NCI-H2196 treated with DMSO at 0.1 percent for 48 hours (cell line): ENCODE results near the gene SLX4IP.

Experiments used
- DNase-seq: peaks from one replicate; lab custom pipeline; 2025; ENCODE audit not compliant: unreplicated experiment; lab: John Stamatoyannopoulos, UW

The SLX4IP gene

DNA sequence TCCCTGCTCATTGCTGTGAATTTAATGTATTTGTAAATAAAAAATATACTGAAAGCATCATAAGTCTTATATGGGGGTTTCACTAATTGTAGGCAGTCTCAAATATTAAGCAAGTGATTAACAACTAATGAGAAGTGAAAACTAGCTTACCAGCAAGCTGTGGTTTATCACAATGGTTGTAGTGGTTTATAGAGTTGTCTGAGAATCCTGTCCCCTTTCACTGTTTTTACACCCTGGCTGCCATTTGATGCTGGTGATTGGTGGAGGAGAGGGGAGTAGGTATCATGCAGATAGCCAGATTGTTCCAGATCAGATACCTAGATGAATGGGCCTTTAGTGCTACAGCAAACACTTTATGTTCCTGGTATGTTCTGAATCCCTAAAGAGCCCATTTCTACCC lies 7.1 kb upstream of the SLX4IP start:
- no peak for DNase-seq

DNA sequence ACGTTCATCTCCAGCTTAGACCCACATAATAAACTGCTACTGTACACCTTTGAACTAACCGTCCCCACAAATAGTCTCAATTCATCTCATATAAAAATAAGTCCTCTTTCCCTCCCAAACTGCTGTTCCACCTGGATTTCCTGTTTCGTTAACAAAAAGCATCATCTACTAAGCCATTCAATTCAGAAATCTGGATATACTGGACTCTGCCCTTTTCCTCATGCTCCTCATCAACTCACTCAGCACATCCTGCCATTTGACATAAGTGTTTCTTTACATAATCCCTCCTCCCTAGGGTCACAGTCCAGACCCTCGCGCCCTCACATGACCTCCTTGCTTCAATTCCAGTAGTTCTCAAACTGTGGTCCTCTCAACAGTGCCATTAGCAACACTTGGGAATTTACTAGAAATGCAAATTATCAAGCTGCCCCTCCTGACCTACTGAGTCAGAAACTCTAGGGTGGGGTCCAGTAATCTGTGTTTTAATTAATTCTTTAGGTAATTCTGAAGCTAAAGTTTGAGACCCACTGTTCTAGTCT lies 5.6 kb upstream of the SLX4IP start:
- no peak for DNase-seq

DNA sequence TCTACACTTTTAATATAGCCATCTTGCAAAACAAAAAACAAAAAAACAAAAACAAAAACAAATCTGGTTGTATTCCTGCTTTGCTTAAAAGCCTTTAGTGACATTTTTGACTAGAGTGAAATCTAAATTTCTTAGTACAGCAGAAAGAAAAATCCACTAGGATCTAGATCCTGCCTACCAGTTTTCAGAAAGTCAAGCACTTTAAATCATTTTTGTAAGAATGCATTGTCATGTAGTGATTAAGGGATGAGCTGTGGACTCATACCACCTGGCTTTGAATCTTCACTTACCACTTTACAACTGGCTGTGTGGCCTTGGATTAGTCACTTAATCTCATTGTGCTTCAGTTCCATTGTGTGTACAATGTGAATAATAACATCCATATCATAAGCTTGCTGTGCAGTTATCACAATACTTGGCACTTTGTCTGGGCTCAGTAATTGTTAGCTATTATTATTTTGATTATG lies 5.1 kb upstream of the SLX4IP start:
- DNase-seq, result no peak

DNA sequence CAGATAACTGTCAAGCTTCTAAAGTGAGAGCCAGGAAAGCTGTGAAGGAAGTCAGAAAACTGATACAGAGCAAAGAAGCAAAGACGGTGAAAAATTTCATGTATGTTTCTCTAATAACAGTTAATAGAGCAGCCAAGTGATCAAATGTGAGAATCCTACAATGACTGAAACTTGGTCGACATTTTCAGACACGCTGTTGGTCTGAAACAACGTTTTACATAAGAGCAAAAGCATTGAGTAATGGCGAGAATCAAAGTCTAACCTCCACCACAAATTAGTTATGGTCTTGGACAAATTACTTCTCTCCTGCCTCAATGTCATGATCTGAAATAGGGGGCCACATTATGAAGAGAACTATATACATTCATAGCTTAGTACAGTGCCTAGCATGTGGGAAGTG lies 4.4 kb upstream of the SLX4IP start:
- DNase-seq, result no peak

DNA sequence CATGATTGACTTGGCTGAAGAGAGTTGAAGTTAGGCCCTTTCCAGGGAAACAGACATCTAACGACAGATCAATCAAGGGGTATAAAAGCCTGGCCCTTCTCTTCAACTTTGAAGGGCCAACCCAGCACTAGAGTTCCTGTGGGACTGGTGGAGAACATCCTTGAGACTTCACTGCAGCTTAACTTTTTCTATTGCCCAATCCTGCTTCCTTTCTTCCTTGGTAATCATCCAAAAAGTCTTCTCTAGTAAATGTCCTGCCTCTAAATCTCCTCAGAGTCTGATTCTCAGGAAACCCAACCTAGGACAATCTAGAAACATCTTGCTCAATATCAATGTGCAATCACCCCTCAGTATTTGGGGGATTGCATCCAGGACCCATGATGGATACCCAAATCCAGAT lies 3.0 kb upstream of the SLX4IP start:
- DNase-seq, result no peak

DNA sequence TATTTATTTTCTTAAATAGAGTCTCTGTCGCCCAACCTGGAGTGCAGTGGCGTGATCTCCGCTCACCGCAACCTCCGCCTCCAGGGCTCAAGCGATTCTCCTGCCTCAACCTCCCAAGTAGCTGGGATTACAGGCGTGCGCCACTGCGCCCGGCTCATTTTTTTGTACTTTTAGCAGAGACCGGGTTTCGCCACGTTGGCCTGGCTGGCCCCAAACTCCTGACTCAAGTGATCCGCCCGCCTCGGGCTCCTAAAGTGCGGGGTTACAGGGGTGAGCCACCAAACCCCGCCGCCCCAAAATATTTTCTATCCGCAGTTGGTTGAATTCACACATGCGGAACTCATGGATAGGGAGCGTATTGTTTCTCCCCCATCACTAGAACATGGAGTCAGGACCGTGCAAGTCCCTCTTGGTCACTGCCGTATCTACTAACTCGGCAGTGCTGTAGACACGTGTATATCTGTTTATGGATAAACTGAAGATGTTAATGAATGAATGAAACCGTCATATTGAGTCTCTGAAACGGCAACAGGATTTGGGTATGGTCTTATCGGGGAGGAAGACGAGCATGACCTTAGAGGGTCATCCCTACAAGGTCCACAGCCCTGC lies 2.0 kb upstream of the SLX4IP start:
- DNase-seq, result no peak

DNA sequence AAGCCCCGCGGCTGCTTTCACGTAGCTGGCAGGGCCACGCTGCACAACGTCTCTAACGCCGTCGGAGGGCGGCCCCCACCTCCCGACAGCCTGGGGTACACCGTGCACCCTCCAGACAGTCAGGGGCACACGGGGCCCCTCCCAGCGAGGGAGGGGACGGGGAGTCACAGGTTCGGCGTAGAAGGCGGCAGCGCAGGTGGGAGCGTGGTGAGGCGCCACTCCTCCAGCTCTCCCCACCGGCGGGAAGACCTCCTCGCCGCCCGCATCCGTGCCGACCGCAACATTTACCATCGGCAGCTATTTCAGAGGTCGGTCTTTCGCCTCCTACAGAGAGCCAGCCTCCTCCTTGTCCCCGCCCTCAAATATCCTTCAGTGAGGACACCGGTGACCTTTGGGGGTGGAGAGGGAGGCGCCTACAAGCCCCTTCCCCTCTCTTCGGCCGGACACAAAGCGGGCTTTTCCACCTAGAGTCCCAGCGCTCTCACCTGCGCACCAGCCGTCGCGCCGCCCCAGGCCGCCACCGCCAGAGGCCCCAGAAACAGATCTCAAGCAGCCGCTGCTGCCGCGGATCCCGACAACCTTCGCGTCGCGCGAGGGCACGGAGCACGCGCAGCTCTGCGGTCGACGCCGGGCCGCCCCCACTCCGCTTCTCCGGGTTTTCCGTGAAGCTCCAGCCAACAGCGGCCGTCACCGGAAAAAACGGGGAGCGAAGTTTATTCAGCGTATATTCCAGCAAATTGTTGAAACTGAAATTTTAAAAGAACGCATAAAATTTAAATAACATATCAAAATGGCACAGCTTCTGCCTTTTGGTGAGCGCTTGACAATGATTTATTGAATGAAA lies 1.3 kb upstream of the SLX4IP start, which contains the start of gene MKKS:
Gene MKKS (minus strand): TSS at position 600 of the 844 bp plus-strand sequence. CDS start 20,708 bp downstream, outside the sequence.
- DNase-seq, result peak; percentile 88

DNA sequence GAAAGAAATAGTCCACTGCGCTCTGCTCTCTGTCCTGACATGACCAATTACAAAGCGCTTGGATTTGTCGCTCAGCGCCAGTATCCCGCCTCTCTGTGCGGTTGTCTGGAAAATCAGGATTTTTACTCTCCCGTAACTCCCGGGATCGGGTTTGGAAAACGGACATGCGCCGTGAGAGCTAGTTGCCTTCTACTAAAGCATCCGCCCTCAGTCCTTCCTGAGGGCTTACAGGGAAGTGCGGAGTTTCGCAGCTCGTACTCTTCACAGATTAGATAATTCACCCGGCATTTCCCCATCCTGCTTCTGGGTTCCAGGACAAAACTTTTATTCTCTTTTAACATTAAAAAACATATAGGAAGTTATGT lies 656 bp upstream of the SLX4IP start:
- peak; percentile 96 for DNase-seq

DNA sequence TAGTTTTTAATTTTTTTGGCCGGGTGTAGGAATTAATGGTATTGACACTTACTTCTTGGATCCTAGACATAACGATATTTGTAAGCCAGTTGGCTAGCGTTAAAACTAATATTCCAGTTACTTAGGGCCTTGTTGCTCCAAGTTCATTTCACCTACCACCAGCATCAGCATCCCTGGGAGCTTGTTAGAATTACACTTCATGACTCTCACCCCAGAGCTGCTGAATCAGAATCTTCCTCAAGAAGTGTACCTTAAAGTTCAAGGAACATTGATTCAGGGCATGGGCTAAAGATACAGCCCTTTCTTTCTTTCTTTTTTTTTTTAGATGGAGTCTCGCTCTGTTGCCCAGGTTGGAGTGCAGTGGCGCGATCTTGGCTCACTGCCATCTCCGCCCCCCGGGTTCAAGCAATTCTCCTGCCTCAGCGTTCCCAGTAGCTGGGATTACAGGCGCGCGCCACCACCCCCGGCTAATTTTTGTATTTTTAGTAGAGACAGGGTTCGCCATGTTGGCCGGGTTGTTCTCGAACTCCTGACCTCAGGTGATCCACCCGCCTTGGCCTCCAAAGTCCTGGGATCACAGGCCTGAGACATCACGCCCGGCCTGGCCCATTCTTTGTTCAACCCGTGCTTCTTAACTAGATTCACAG lies 1.1 kb downstream of the SLX4IP start:
- no peak for DNase-seq

DNA sequence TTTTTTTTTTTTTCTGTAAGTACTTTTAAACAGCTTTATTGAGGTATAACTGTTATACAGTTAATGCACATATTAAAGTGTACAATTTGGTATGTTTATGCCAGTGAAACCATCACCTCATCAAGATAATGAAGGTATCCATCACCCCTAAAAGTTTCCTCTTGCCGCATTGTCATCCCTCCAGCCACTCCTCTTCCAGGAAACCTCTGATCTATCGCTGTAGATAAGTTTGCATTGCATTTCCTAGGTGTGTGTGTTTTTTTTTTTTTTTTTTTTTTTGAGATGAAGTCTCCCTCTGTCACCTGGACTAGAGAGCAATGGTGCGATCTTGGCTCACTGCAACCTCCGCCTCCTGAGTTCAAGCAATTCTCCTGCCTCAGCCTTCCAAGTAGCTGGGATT lies 3.1 kb downstream of the SLX4IP start:
- no peak for DNase-seq

DNA sequence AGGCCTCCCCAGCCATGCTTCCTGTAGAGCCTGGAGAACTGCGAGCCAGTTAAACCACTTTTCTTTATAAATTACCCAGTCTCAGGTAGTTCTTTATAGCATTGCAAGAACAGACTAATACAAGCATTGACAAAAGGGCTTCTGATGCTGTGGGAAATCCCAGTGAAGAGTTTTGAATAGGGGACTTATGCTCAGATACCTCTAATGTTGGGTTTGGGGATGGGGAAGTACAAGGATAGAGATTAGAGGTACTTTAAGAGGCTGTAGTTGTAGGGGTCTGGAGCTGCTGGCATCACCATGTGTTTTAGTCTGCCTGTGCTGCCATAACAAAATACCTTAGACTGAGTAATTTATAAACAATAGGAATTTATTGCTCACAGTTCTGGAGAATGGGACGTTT lies 8.8 kb downstream of the SLX4IP start:
- DNase-seq, result no peak

DNA sequence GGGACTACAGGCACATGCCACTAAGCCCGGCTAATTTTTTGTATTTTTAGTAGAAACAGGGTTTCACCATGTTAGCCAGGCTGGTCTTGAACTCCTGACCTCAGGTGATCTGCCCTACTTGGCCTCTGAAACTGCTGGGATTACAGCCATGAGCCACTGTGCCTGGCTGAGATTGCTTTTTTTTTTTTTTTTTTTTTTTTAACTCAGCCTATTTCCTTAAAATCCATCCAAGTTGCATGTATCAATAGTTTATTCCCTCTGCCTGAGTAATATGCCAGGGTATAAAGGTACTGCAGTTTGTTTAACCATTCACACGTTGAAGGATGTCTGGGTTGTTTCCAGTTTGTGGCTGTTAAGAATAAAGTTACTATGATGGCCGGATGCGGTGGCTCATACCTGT lies 10.7 kb downstream of the SLX4IP start:
- DNase-seq, result no peak

DNA sequence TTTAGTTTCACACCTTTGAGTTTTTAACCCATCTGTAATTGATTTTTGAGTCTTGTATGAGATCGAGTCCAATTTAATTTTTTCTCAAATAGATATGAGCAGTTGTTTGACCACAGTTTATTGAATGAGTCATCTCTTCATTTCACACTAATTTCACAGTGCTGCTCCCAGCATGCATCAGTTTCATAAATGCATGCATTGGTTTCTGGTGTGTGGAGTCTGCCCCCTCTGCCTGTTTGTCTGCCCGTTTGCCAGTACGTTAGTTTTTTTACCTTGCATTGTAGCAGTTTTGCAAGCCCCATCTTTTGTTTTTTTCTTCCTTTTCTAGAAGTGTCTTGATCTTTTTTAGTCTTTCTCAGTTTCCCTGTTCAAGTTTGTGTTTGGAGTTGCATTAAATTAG lies 11.9 kb downstream of the SLX4IP start:
- no peak for DNase-seq

DNA sequence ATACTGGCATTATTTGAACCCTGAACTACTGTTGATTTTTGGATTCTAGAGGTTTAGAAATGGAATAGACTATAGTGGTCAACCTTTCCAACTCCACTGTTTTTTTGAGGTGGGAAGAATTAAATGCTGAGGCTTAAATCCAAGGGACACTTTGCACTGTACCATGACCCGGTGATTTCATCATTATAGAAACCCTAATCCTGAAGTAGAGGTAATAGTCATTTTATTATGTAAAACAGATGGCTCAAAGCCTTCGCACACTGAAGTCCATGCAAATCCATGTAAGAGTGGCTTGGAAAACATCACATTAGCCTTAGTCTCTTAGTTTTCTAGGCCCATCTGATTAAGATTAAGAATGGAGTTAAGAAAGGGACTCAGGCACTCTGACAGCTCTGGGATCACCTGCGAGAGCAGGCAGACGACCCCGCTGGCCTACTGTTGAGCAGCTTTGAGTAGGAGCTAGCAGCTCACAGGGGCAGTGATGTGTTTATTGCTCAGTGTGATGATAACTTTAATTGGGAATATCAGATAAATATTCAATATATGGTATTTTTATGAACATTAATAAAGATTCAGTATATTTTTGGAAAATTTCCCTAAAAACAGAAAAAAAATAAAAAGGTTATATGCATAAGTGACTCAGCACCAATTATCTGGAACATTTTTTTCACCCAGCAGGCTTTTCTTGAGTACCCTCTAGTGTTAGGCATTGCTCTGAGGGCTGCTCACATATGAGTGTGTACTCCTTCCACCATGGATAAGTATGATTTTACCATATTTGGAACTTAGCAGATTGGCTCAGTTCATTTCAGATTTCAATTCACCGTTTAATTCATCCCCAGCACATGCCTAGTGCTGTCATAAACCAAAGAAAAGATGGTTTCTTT lies 13.4 kb downstream of the SLX4IP start:
- no peak for DNase-seq

DNA sequence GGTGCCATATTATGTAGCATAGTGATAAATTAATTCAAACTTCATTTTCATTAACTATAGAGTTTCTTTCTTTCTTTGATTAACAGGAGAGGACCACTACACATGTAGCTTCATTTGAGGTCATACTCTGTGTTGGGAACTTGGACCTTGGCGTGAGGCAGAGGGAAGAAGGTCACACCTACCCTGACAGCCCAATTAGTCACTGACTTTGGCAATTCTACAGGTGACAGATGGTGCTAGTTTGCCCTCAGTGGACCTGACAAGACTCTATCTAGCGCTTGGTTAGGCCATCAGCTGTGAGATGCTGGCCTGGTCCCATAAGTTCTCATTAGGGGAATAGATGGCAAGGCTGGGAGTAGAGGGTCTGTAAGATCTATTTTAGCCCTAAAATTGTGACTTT lies 14.2 kb downstream of the SLX4IP start:
- DNase-seq, result no peak

DNA sequence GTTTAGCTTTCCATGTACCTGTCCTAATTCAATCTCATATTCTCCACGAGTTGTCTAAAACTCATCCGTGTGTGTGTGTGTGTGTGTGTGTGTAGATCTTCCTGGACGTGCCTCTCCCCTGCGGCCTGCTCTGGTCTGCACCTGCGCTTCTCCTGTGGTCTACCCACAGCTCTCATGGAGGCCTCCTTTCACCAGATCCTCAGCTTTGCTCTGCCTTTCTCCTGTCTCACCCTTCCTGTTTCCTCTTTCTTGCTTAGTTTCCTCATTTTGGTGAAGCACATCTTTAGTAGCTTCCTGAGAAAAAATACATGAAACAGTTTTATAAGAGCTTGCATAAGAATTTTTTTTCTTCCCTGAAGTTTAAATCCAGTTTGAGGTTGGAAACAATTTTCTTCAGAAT lies 18.1 kb downstream of the SLX4IP start:
- peak; percentile 19 for DNase-seq

DNA sequence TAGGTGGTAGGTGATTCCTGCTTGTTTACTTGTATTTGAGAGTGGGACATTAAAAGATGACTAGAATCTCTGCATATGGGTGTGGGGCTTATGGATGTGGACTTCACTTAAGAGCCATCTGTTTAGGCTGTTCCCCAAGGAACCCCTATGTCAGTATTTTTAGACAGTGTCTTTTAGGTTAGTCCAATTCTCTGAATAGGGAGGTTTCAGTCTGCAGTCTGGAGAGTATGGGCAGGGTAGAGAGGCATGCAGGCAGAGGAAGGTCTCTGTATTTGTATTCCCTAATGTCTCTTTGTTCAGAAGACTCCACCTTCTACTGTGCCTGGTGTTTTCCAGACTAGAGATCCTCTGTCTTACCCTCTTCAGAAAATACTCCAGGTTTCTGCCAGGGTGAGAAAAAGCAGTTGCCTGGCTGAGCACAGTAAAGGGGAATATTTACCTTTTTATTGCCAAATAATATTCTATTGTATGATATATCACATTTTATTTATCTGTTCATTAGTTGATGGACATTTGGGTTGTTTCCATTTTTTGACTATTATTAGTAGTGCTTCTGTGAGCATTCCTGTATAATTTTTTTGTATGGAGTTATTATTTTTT lies 19.1 kb downstream of the SLX4IP start:
- no peak for DNase-seq

DNA sequence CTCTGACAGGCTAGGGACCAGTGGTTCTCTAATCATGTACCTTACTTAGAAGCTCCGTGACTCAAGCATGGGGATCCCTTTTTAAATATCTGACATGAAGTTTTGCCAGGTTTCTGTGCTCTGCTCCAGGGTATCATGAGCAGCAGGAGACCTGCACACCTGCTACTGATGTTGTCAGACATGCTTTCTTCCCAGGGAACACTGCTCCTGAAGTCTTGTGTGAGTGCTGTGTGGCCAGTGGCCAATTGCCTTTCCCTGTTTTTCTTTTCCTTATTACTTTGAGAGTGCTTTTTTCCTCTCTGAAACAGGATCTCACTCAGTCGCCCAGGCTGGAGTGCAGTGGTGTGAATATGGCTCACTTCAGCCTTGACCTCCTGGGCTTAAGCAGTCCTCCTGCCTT lies 26.4 kb downstream of the SLX4IP start:
- no peak for DNase-seq

DNA sequence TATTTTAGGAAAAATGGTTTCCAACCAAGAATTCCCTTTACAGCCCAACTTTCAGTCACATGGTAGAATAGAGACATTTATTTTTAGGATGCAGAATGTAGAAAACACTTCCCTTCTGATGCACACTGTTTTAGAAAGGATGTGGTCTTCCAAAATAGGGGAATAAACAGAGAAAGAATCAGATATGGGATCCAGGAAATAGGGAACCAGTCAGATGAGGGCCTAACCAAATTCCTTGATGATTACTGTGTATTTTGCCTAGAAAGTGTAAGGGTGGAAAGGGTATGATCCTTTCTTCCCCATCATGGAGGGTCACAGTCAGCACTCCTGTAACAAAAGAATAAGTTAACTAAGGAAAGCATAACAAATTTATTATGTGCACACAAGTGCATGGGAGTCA lies 27.4 kb downstream of the SLX4IP start:
- no peak for DNase-seq

DNA sequence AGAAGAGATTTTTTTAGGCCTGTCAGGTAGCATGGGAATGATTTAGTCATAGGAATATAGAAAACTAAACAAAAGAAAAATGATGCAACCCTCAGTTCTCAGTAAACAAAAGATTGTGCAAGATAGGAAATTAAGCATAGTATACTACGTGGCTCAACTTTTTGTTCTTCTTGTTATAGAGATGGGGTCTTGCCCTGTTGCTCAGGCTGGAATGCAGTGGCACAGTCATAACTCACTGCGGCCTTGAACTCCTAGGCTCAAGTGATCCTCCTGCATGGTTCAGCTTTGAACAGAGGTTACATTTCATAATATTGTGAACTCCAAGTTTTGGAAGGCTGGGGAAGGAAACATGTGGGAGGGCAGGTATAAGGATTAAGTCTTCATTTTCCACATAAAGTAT lies 28.5 kb downstream of the SLX4IP start:
- no peak for DNase-seq
